Activated CD4-positive, alpha-beta T cell treated with anti-CD3 and anti-CD28 coated beads, Interleukin-10, Interleukin-2, amounts not matched to agents 100 ng/mL and 50 ng/mL, durations not matched to agents 16 hours and 8 hours (primary cell): ENCODE data around the gene DMBT1.

Experiments
- DNase-seq: peaks from one replicate; pipeline ENCODE4 v3.0.0-alpha.2; 2020

The DMBT1 gene

GRCh38 chr10:122674781-122675180 is 114.2 kb downstream of the DMBT1 start:
- DNase-seq: no peak

DNA sequence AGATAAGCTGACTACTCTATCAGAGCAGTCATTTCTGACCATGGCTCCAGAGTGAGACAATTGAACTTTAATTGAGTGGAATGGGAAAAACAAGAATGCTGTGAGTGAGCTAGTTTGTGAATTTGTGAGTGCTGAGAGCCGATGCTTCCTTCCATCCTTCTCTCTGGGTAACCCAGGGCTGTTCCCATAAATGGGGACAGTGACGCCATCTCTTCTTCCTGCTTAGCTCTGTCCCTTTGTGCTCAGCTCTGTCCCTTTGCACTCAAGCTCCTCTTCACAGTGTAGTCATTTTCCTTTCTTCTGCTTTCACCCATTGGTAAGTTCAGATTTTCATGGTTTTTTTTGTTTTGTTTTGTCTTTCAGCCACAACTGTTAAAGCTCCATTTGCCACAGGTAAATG is 114.7 kb downstream of the DMBT1 start:
- no peak for DNase-seq

- no peak for DNase-seq
These were observed 117.7 kb downstream of the DMBT1 start for GRCh38 chr10:122678266-122678665.

GRCh38 chr10:122682522-122682921 is 122.0 kb downstream of the DMBT1 start:
- no peak for DNase-seq

GRCh38 chr10:122688293-122688989 is 127.9 kb downstream of the DMBT1 start:
- no peak for DNase-seq

DNA sequence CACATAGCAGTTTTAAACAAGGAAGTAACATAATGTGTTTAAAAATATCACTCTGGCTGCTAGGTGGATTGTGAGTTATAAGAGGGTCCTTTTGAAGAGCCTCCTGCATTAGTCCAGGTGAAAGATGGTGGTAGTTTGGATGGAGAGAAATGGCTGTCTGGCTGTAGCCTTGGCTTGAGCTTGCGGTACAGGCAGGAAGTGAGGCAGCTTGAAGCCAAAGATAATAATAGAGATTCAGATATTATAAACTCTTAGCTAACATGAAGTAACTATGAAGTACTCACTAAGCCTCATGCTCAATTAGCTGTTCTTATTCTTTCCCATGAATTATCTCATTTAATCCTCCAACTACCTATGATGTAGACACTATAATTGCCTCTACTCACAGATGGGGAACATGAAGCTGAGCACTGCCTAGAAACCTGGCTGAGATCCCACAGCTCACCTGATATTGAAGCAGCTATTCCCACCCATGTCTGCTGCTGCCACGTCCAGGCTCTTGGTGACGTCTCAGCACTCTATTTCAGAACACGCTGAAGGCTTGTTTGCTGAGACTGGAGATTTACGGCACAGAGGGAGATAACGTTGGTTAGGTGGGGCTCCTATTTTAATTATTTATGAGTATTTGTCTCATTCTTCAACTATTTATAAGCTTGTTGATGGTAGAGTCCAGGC is 128.7 kb downstream of the DMBT1 start:
- no peak for DNase-seq

DNA sequence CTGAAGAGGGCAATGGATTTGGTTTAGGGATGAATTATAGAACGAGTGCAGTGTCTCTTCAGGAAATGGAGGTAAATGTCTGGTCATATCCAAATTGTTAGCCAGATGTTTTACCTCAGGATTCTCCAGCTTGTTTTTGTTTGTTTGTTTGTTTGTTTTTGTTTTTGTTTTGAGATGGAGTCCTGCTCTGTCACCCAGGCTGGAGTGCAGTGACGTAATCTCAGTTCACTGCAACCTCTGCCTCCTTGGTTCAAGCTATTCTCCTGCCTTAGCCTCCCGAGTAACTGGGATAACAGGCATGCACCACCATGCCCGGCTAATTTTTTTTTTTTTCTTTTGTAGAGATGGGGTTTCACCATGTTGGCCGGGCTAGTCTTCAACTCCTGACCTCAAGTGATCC is 132.2 kb downstream of the DMBT1 start:
- DNase-seq: no peak
